Psoas muscle (tissue), 8 donors: ENCODE results near the gene GJA5. TPM values are rescaled to one million over a fixed set of nuclear protein-coding genes. Genes with fewer than 3 reads are reported as not detected.

ENCODE experiments used
- ATAC-seq, 4 donors: fragments of 200-7000 bp; cut with Tn5 transposase; one replicate each; pipeline ENCODE4 v1.9.1; 2020; ENCODE audit warnings: moderate library complexity in 3 of 4, mild to moderate bottlenecking in 2 of 4
- DNase-seq, 2 donors: peaks; one replicate each; pipeline ENCODE4 v3.0.0-alpha.2; 2020
- H3K27ac ChIP-seq: fragments of 200-600 bp; one replicate; pipeline ENCODE4 v1.8.0; 2022
- H3K27me3 ChIP-seq, 3 donors: fragments of 200-600 bp in 1 of 3; one replicate each; pipeline versions ENCODE4 v1.6.1 to v1.8.0; 2013 to 2022; ENCODE audit warnings: low read length in 2 of 3, mild to moderate bottlenecking in 2 of 3, moderate library complexity in 1 of 3; ENCODE audit not compliant: insufficient read depth in 3 of 3
- H3K36me3 ChIP-seq, 2 donors: fragments of 200-600 bp in 1 of 2; one replicate each; pipeline versions ENCODE4 v1.6.1 to v1.8.0; 2013 to 2022; ENCODE audit warnings: low read depth in 1 of 2, mild to moderate bottlenecking in 1 of 2, moderate library complexity in 1 of 2; ENCODE audit not compliant: insufficient read depth in 1 of 2
- H3K4me1 ChIP-seq: fragments of 200-600 bp; one replicate; pipeline ENCODE4 v1.8.0; 2022
- H3K4me3 ChIP-seq: fragments of 200-600 bp; one replicate; pipeline ENCODE4 v1.8.0; 2022; ENCODE audit warnings: mild to moderate bottlenecking
- H3K9me3 ChIP-seq: fragments of 200-600 bp; one replicate; pipeline ENCODE4 v1.8.0; 2022
- CTCF ChIP-seq: fragments of 200-600 bp; IDR thresholded peaks from one replicate; pipeline ENCODE4 v1.8.0; 2022; ENCODE audit warnings: antibody characterized with exemption
- WGBS, 3 donors: extraction: QIAGEN DNeasy Blood & Tissue Kit; methylation state at CpG; one replicate each; pipeline versions ENCODE4 v1.1.6 to v1.1.7; 2013; 5-methylcytosine and 5-hydroxymethylcytosine counted together
- intact Hi-C, 2 donors: fragments of 100-400 bp; cut with DNase I; formaldehyde crosslinking; loops; one replicate each; pipeline versions ENCODE4 v1.11.0 to v1.14.2; 2022
- polyA plus RNA-seq, 3 donors: library from polyadenylated mRNA; stranded (reverse); fragments of 200-250 nt; gene quantifications; one replicate each; pipeline ENCODE4 v1.2.3, GENCODE V29; 2013
- total RNA-seq, 4 donors: library from RNA; stranded (reverse); fragmentation: NEBNext Ultra II Directional in 2 of 4; extraction: Animal tissue kit (Norgen Biotek cat#: 25700) in 2 of 4; gene quantifications; one replicate each; pipeline versions ENCODE4 v1.2.1 to v1.2.4, GENCODE V29; 2021 to 2023
- donor health status: healthy with polysubstance abuse.
- donor health status: DM: no; HTN: no; CAD: no; lungs with moderate emphysema.
- donor health status: Bipolar disorder and iron deficiency.
- donor health status: healthy.
- donor health status: DM: yes; HTN: yes; CAD: no.
- donor health status: DM: no; HTN: no; CAD: no.
- donor health status: DM: no; HTN: no; CAD: no.
- donor health status: DM: yes; HTN: yes; CAD: no.

Gene GJA5
- total and polyA plus RNA-seq, 7 donors = 1.9 to 7.0 (median 3.3) TPM

- H3K27ac ChIP-seq = no peak overlapping the region
- intact Hi-C loops = no loop called here
- 31 to 43% (median 38%) methylated on average over 5 of the region's 5 CpGs for WGBS, 3 donors
- no peaks in the 10 kb centered on the region for H3K9me3 ChIP-seq
- H3K27me3 ChIP-seq = no peaks in the 10 kb centered on the region
- no peak for ATAC-seq
- no peak for DNase-seq
- H3K4me3 ChIP-seq = no peak overlapping the region
- no peak for TF ChIP-seq CTCF
- H3K4me1 ChIP-seq = no peaks in the 10 kb centered on the region
- no peaks in the 10 kb centered on the region for H3K36me3 ChIP-seq
These were observed 8.7 kb upstream of the GJA5 start for GRCh38 chr1:147769106-147769505.

GRCh38 chr1:147768582-147768981, 8.2 kb upstream of the GJA5 start:
- no peaks in the 10 kb centered on the region for H3K27me3 ChIP-seq
- no peaks in the 10 kb centered on the region for H3K4me1 ChIP-seq
- 80 to 98% (median 89%) methylated on average over 2 of the region's 2 CpGs for WGBS, 3 donors
- H3K9me3 ChIP-seq = no peaks in the 10 kb centered on the region
- no peaks in the 10 kb centered on the region for H3K36me3 ChIP-seq
- DNase-seq = no peak
- H3K27ac ChIP-seq = no peak overlapping the region
- no peak for TF ChIP-seq CTCF
- intact Hi-C loops = no loop called here
- no peak overlapping the region for H3K4me3 ChIP-seq
- ATAC-seq = no peak

GRCh38 chr1:147768101-147768500, 7.7 kb upstream of the GJA5 start:
- ATAC-seq (no peak), DNase-seq (no peak)
- H3K4me3 ChIP-seq = no peak overlapping the region
- H3K9me3 ChIP-seq = no peaks in the 10 kb centered on the region
- intact Hi-C loops = no loop called here
- H3K27ac ChIP-seq = no peak overlapping the region
- no peak for TF ChIP-seq CTCF
- H3K36me3 ChIP-seq = no peaks in the 10 kb centered on the region
- H3K27me3 ChIP-seq = no peaks in the 10 kb centered on the region
- WGBS, 3 donors = 52 to 67% (median 58%) methylated on average over 1 of the region's 1 CpG
- H3K4me1 ChIP-seq = peaks cover 1% of the 10 kb centered on the region

GRCh38 chr1:147762233-147763024, 2.0 kb upstream of the GJA5 start:
- no peaks in the 10 kb centered on the region for H3K27me3 ChIP-seq
- WGBS, 3 donors = 5 to 12% (median 11%) methylated on average over 3 of the region's 3 CpGs
- no peaks in the 10 kb centered on the region for H3K9me3 ChIP-seq
- peak overlapping the region; percentile 2 for H3K27ac ChIP-seq
- no peak for DNase-seq
- peaks cover 16% of the 10 kb centered on the region for H3K4me1 ChIP-seq
- peak in 3 of 4 donors; percentile 43 to 71 (median 65) for ATAC-seq
- H3K4me3 ChIP-seq = no peak overlapping the region
- TF ChIP-seq CTCF = no peak
- no peaks in the 10 kb centered on the region for H3K36me3 ChIP-seq
- intact Hi-C loops = no loop called here
